ENCODE measurements around the gene CDNF.

DNA sequence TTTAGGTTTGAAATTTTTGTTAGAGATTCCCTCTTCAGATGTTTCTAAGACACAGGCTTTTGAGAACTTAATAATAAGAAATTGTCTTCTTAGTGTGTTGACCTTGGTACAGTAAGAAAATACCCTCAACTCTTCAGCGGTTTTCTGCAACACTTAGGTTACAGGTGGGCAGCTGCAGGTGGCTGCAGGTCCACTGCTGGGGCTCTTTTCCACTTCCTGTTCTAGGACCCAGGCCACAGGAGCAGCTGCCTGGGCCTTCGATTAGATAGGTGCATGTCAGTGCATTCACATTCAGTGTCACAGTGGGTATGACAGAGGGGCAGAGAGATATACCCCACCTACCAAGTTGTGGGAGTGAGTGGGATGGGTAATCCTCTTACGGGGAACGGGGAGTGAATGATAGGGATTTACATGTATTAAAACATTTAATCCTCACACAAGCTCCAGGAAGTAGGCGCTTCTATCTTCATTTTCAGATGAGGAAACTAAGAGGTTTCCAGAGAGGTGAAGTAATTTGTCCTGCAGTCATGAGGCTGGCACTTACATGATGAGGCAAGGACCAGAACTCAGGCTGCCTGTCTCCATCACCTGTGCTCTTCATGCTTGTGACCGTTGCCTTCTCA lies 20.6 kb upstream of the CDNF start:
- TF ChIP-seq CTCF (IDR thresholded peaks at IDR 0.05) = no peak
- TF ChIP-seq POLR2A (IDR thresholded peaks at IDR 0.05) = no peak

Measured in thyroid gland (tissue), 4 donors.